ENCODE measurements around the gene JPH3.

DNA sequence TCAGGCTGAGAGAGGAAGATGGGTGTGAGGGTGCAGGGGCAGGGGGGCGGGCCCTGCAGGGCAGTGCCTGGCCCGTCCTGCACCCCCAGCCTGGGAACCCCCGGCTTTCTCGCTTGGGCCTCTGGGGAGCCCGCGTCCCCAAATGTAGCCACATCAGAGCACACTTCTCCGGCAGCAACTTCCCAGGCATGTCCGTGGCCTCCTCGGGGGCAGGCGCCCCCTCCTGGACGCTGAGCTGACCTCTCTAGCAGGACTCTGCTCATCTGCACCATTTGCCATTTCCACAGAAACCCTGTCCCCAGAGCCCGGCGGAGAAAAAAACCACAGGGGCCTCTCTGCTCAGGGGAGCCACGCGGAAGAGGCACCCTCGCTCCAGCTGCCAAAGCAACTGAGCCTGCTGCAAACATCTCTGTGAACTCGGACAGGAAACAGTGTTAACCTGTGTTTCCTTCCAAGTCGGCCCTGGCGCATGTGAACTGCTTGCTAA, 100.1 kb downstream of the JPH3 start:
- TF ChIP-seq, protein P1, sequence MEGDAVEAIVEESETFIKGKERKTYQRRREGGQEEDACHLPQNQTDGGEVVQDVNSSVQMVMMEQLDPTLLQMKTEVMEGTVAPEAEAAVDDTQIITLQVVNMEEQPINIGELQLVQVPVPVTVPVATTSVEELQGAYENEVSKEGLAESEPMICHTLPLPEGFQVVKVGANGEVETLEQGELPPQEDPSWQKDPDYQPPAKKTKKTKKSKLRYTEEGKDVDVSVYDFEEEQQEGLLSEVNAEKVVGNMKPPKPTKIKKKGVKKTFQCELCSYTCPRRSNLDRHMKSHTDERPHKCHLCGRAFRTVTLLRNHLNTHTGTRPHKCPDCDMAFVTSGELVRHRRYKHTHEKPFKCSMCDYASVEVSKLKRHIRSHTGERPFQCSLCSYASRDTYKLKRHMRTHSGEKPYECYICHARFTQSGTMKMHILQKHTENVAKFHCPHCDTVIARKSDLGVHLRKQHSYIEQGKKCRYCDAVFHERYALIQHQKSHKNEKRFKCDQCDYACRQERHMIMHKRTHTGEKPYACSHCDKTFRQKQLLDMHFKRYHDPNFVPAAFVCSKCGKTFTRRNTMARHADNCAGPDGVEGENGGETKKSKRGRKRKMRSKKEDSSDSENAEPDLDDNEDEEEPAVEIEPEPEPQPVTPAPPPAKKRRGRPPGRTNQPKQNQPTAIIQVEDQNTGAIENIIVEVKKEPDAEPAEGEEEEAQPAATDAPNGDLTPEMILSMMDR (conservative IDR thresholded peaks at IDR 0.05): peak; percentile 60
- TF ChIP-seq ZFX (IDR thresholded peaks at IDR 0.05): no peak

Data from C4-2B (cell line).